Mucosa of descending colon (tissue), 3 donors: Measurements from ENCODE around the gene SLIT3. TPM values are rescaled to one million over a fixed set of nuclear protein-coding genes. Genes with fewer than 3 reads are reported as not detected.

Experiments used
- ATAC-seq: fragments of 200-7000 bp; cut with Tn5 transposase; one replicate; pipeline ENCODE4 v1.9.1; 2020; ENCODE audit warnings: mild to moderate bottlenecking, moderate library complexity
- DNase-seq, 3 donors: peaks; one replicate each; pipeline ENCODE4 v3.0.0-alpha.2; 2020
- H3K36me3 ChIP-seq: fragments of 200-600 bp; one replicate; pipeline ENCODE4 v1.8.0; 2021; ENCODE audit warnings: low read depth, mild to moderate bottlenecking
- H3K4me1 ChIP-seq: fragments of 200-600 bp; one replicate; pipeline ENCODE4 v1.8.0; 2021; ENCODE audit warnings: low read depth, mild to moderate bottlenecking
- H3K4me3 ChIP-seq: fragments of 200-600 bp; one replicate; pipeline ENCODE4 v1.8.0; 2021; ENCODE audit warnings: mild to moderate bottlenecking
- H3K9me3 ChIP-seq: fragments of 200-600 bp; one replicate; pipeline ENCODE4 v1.8.0; 2021; ENCODE audit warnings: mild to moderate bottlenecking
- CTCF ChIP-seq: fragments of 200-600 bp; IDR thresholded peaks from one replicate; pipeline ENCODE4 v1.8.0; 2022; ENCODE audit warnings: antibody characterized with exemption, mild to moderate bottlenecking
- intact Hi-C, 2 donors: fragments of 100-400 bp; cut with DNase I in 1 of 2; cut with micrococcal nuclease in 1 of 2; formaldehyde crosslinking; loops; one replicate each; pipeline versions ENCODE4 v1.11.0 to v1.11.1; 2022; cut with DNase I, micrococcal nuclease
- total RNA-seq, 3 donors: library from RNA; stranded (reverse); fragmentation: NEBNext Ultra II Directional in 2 of 3; extraction: Animal tissue kit (Norgen Biotek cat#: 25700) in 2 of 3; gene quantifications; one replicate each; pipeline versions ENCODE4 v1.2.1 to v1.2.4, GENCODE V29; 2021 to 2023
- donor health status: DM: no; HTN: no; CAD: no; lungs with moderate emphysema.
- donor health status: DM: no; HTN: no; CAD: no.
- donor health status: DM: no; HTN: yes; CAD: no.

SLIT3 gene
- total RNA-seq, 3 donors from 2014 or later = 4.2 to 25.5 (median 16.1) TPM

- intact Hi-C loops = no loop called here
- H3K4me3 ChIP-seq = no peak overlapping the region
- DNase-seq (no peak), ATAC-seq (no peak)
- no peaks in the 10 kb centered on the region for H3K36me3 ChIP-seq
- no peaks in the 10 kb centered on the region for H3K9me3 ChIP-seq
- no peak for TF ChIP-seq CTCF
- no peaks in the 10 kb centered on the region for H3K4me1 ChIP-seq
Observed at GRCh38 chr5:168979135-168979534, 321.8 kb downstream of the SLIT3 start.

DNA sequence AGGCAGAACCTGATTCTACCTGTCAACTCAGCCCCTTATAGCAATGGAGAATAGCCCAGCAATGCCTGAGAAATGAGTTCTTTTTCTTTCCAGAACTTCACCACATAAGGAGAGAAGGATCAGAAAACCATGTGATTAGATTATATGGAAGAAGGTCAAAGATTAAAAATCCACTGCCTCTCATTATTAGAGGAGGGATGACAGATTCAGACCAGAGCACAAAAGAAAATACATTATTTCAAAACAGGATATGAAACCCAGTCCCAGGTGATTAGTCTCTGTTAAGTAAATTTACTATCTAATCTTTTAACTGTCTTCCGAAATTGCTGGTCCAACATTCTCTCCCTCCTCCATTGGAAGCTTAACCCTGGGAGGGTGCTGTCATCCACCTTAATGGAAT, 322.4 kb downstream of the SLIT3 start:
- no peaks in the 10 kb centered on the region for H3K36me3 ChIP-seq
- ATAC-seq (no peak), DNase-seq (no peak)
- no peak for TF ChIP-seq CTCF
- intact Hi-C loops = no loop called here
- no peaks in the 10 kb centered on the region for H3K9me3 ChIP-seq
- no peak overlapping the region for H3K4me3 ChIP-seq
- H3K4me1 ChIP-seq = no peaks in the 10 kb centered on the region

- Histone ChIP-seq H3K4me1 (no peaks in the 10 kb centered on the region), H3K36me3 (no peaks in the 10 kb centered on the region), H3K4me3 (no peak overlapping the region), H3K9me3 (no peaks in the 10 kb centered on the region)
- DNase-seq = no peak
- no peak for TF ChIP-seq CTCF
- intact Hi-C loops = no loop called here
- peak; percentile 48 for ATAC-seq
Observed at GRCh38 chr5:168978015-168978414, 322.9 kb downstream of the SLIT3 start.

DNA sequence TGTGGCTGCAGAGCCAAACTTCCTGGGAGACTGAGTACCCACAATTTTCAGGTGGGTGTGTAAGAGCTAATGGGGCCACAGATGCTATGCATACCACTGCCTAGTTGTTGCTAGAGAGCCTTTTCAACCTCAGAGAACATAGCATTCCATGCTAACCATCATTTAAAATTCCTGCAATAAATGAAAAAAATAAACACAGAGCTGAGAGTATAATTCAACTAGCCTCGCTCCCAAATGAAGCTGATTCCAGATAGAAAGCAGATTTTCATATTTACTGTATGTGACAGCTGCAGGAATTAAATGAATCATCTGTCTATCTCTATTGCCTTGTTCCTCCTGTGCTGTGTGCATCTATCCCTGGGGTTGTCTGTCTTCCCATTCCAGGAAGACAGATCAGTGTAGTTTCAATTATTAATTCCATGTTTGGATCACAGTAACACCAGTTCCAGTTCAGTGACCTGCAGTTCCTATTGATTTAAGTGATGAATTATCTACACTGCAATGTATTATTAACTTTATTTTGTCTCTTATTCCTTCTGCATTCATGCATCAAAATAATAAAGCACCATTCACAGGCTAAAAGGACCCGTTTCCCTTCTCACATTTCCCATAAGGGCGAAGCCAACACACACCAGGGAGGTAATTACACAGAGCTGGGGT, 324.5 kb downstream of the SLIT3 start:
- H3K4me1 ChIP-seq = no peaks in the 10 kb centered on the region
- H3K36me3 ChIP-seq = no peaks in the 10 kb centered on the region
- no peak for ATAC-seq
- TF ChIP-seq CTCF = no peak
- no peaks in the 10 kb centered on the region for H3K9me3 ChIP-seq
- no peak for DNase-seq
- H3K4me3 ChIP-seq = no peak overlapping the region
- intact Hi-C loops = no loop called here

GRCh38 chr5:168975331-168975730, 325.6 kb downstream of the SLIT3 start:
- intact Hi-C loops = no loop called here
- no peaks in the 10 kb centered on the region for H3K36me3 ChIP-seq
- DNase-seq (no peak), ATAC-seq (no peak)
- H3K9me3 ChIP-seq = no peaks in the 10 kb centered on the region
- H3K4me3 ChIP-seq = no peak overlapping the region
- no peak for TF ChIP-seq CTCF
- H3K4me1 ChIP-seq = no peaks in the 10 kb centered on the region

DNA sequence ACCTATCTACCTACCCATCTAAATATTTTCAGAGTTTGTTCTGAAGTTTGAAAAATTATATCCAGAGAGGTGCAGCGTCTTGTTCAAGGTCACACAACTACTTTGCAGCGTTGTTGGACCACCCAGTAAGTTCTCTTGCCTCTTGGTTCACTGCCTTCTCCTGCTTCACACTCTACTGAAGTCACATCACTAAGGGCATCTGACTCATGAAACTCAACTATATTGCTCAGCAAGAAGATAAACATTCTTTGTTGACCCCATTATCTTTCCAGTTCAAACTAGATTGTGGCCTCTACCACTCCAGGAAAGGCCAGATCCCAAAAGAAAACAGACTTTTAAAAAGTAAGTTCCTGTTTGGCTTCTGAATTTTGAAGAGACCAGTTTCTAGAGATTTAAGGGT, 326.9 kb downstream of the SLIT3 start:
- intact Hi-C loops = no loop called here
- no peak for ATAC-seq
- no peak for TF ChIP-seq CTCF
- Histone ChIP-seq H3K4me3 (no peak overlapping the region), H3K36me3 (no peaks in the 10 kb centered on the region), H3K4me1 (no peaks in the 10 kb centered on the region), H3K9me3 (no peaks in the 10 kb centered on the region)
- DNase-seq = no peak
